NT2/D1 (cell line): Measurements from ENCODE around the gene ATF7IP2.

Source experiments
- SUZ12 ChIP-seq: IDR thresholded peaks from 2 replicates; pipeline ENCODE4 v1.6.1; 2011; ENCODE audit not compliant: insufficient read length, insufficient read depth; ENCODE audit errors: extremely low read depth
- ZNF274 ChIP-seq: IDR thresholded peaks from 2 replicates; pipeline ENCODE4 v1.6.1; 2011; ENCODE audit warnings: mild to moderate bottlenecking, low read depth, low read length

DNA sequence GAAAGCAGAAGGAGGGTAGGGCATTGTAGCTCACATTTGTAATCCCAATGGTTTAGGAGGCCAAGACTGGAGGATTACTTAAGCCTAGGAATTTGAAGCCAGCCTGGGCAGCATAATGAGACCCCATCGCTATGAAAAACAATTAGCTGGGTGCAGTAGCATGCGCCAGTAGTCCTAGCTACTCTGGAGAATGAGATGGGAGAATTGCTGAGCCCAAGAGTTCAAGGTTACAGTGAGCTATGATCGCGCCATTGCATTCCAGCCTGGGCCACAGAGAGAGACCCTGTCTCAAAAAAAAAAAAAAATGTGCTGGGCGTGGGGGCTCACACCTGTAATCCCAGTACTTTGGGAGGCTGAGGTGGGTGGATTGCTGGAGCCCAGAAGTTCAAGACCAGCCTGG, 5.0 kb downstream of the ATF7IP2 start:
- TF ChIP-seq SUZ12 (no peak), ZNF274 (no peak)
